HepG2 (cell line): ENCODE data around the gene CNTN5. TPM values are rescaled to one million over a fixed set of nuclear protein-coding genes. Genes with fewer than 3 reads are reported as not detected.

ENCODE experiments used
- CREM ChIP-seq, 2 experiments: sonication (generic) in 1 of 2; formaldehyde crosslinking in 1 of 2; IDR thresholded peaks; 2 replicates each; pipeline versions ENCODE4 v1.4.0 to v1.6.1; 2016 to 2020; ENCODE audit warnings: antibody characterized with exemption in 1 of 2, mild to moderate bottlenecking in 1 of 2, missing genetic modification reagents in 1 of 2
- FOSL2 ChIP-seq: sonication (generic); formaldehyde crosslinking; IDR thresholded peaks from 2 replicates; pipeline ENCODE4 v1.4.0; 2020; ENCODE audit warnings: missing genetic modification reagents
- GABPB1 ChIP-seq: IDR thresholded peaks from 2 replicates; pipeline ENCODE4 v1.6.1; 2016; ENCODE audit warnings: mild to moderate bottlenecking, missing genetic modification reagents, moderate library complexity, missing compliant biosample characterization
- GFI1 ChIP-seq: sonication (generic); formaldehyde crosslinking; IDR thresholded peaks from 2 replicates; pipeline ENCODE4 v1.5.0; 2020; ENCODE audit warnings: missing genetic modification reagents, mild to moderate bottlenecking, borderline replicate concordance
- KAT8 ChIP-seq: IDR thresholded peaks from 2 replicates; pipeline ENCODE4 v1.6.1; 2016; ENCODE audit warnings: missing genetic modification reagents, missing compliant biosample characterization
- KLF12 ChIP-seq: sonication (generic); formaldehyde crosslinking; IDR thresholded peaks from 2 replicates; pipeline ENCODE4 v1.4.0; 2020; ENCODE audit warnings: missing genetic modification reagents, borderline replicate concordance
- KMT2A ChIP-seq: sonication (generic); formaldehyde crosslinking; IDR thresholded peaks from 2 replicates; pipeline ENCODE4 v1.4.0; 2020; ENCODE audit warnings: missing genetic modification reagents
- MED13 ChIP-seq: sonication (generic); formaldehyde crosslinking; IDR thresholded peaks from 2 replicates; pipeline ENCODE4 v1.5.0; 2020; ENCODE audit warnings: missing genetic modification reagents
- PITX1 ChIP-seq: sonication (generic); formaldehyde crosslinking; IDR thresholded peaks from 2 replicates; pipeline ENCODE4 v1.5.1; 2020; ENCODE audit warnings: mild to moderate bottlenecking, missing genetic modification reagents
- RFX3 ChIP-seq: IDR thresholded peaks from 2 replicates; pipeline ENCODE4 v1.6.1; 2016; ENCODE audit warnings: missing biosample characterization, missing genetic modification reagents
- TBL1XR1 ChIP-seq: fragments of 150-350 bp; IDR thresholded peaks from 2 replicates; pipeline ENCODE4 v1.6.1; 2014; ENCODE audit warnings: borderline replicate concordance, low read length; ENCODE audit not compliant: partially characterized antibody
- TEAD3 ChIP-seq: optimal IDR thresholded peaks from 2 replicates; pipeline ENCODE3; 2016; ENCODE audit warnings: borderline replicate concordance
- ZFY ChIP-seq: sonication (generic); formaldehyde crosslinking; IDR thresholded peaks from 2 replicates; pipeline ENCODE4 v1.4.0; 2020; ENCODE audit warnings: missing genetic modification reagents
- ZNF296 ChIP-seq: sonication (generic); formaldehyde crosslinking; conservative IDR thresholded peaks from 2 replicates; pipeline ENCODE4 v1.5.0; 2020; ENCODE audit warnings: mild to moderate bottlenecking, missing genetic modification reagents
- ZNF557 ChIP-seq: sonication (generic); formaldehyde crosslinking; IDR thresholded peaks from 2 replicates; pipeline ENCODE4 v1.4.0; 2020; ENCODE audit warnings: missing genetic modification reagents
- ZNF644 ChIP-seq: IDR thresholded peaks from 2 replicates; pipeline ENCODE4 v1.6.1; 2016; ENCODE audit warnings: low read depth
- ZNF672 ChIP-seq: sonication (generic); formaldehyde crosslinking; IDR thresholded peaks from 2 replicates; pipeline ENCODE4 v1.8.1; 2022; ENCODE audit warnings: missing genetic modification reagents
- ZNF781 ChIP-seq: sonication (generic); formaldehyde crosslinking; IDR thresholded peaks from 2 replicates; pipeline ENCODE4 v1.5.1; 2020; ENCODE audit warnings: borderline replicate concordance, mild to moderate bottlenecking, missing genetic modification reagents; ENCODE audit errors: not compliant biosample characterization
- polyA plus RNA-seq, 8 experiments: library from polyadenylated mRNA; depleted of rRNA in 3 of 8; stranded (reverse) in 7 of 8; unstranded in 1 of 8; fragments of >200 nt; fragmentation: Illumina TruSeq in 4 of 8; extraction: Trizol in 4 of 8; gene quantifications; 2 replicates each; pipeline versions ENCODE4 v1.2.1 to v1.2.3, GENCODE V29; 2011 to 2016; ENCODE audit warnings: low read depth in 4 of 8, missing spikeins in 1 of 8, mixed read lengths in 1 of 8; ENCODE audit not compliant: insufficient read depth in 1 of 8
- total RNA-seq, 5 experiments: library from RNA; depleted of rRNA; stranded (reverse); fragments of >200 nt; fragmentation: Illumina TruSeq; extraction: Trizol; gene quantifications; 2 replicates each; pipeline ENCODE4 v1.2.3, GENCODE V29; 2016; ENCODE audit warnings: low read depth in 1 of 5
- TF ChIP-seq, protein P1 (sequence below): IDR thresholded peaks from 2 replicates; pipeline ENCODE4 v1.6.1; 2016; ENCODE audit warnings: control low read depth
- TF ChIP-seq, protein P2 (sequence below): sonication (generic); formaldehyde crosslinking; IDR thresholded peaks from 2 replicates; pipeline ENCODE4 v1.4.0; 2020; ENCODE audit warnings: missing genetic modification reagents
- TF ChIP-seq, protein P3 (sequence below): sonication (generic); formaldehyde crosslinking; IDR thresholded peaks from 2 replicates; pipeline ENCODE4 v1.4.0; 2020; ENCODE audit warnings: missing genetic modification reagents
- TF ChIP-seq, protein P4 (sequence below): sonication (generic); formaldehyde crosslinking; IDR thresholded peaks from 2 replicates; pipeline ENCODE4 v1.8.1; 2023; ENCODE audit warnings: mild to moderate bottlenecking, moderate library complexity, missing genetic modification reagents
- TF ChIP-seq, protein P5 (sequence below): sonication (generic); formaldehyde crosslinking; IDR thresholded peaks from 2 replicates; pipeline ENCODE4 v1.5.0; 2020; ENCODE audit warnings: missing genetic modification reagents
- TF ChIP-seq, protein P6 (sequence below): sonication (generic); formaldehyde crosslinking; IDR thresholded peaks from 2 replicates; pipeline ENCODE4 v1.4.0; 2020; ENCODE audit warnings: missing genetic modification reagents

Gene CNTN5
- total and polyA plus RNA-seq, 2 of the 13 experiments (the other 11 are each of a cell fraction or from before 2014, with no cell fraction given): not detected

DNA sequence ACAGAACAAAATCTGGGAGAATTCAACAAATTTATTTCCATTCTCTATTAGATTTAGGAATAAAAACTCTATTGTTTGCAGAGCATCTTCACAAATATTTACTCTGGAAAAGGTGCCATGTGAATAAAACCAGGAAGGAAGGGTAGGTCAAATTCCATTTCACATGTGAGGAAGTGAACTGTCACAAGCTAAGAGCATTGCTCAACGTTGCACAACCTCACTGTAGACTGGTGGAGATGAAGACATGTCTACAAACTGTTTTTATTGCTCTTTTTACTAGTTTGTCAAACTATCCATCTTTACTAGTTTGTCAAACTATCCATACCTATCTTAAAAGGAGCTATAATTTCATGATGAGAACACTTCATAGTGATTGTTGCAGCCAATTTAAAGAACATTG lies 236.4 kb downstream of the CNTN5 start (continued):
- no peak for TF ChIP-seq ZNF672 (CRISPR knock-in tag)
- 0 out of 2 replicates have a peak, but pooled peaks have one; percentile 17 for TF ChIP-seq CREM (IDR thresholded peaks at IDR 0.05)
- TF ChIP-seq CREM (CRISPR knock-in tag; IDR thresholded peaks at IDR 0.05): no peak
- TF ChIP-seq, protein P1, sequence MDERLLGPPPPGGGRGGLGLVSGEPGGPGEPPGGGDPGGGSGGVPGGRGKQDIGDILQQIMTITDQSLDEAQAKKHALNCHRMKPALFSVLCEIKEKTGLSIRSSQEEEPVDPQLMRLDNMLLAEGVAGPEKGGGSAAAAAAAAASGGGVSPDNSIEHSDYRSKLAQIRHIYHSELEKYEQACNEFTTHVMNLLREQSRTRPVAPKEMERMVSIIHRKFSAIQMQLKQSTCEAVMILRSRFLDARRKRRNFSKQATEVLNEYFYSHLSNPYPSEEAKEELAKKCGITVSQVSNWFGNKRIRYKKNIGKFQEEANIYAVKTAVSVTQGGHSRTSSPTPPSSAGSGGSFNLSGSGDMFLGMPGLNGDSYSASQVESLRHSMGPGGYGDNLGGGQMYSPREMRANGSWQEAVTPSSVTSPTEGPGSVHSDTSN: no peak
- no peak for TF ChIP-seq RFX3
- TF ChIP-seq PITX1 (CRISPR knock-in tag): no peak
- TF ChIP-seq KLF12 (CRISPR knock-in tag): no peak
- TF ChIP-seq ZNF644: peak; percentile 90
- TF ChIP-seq, protein P2, sequence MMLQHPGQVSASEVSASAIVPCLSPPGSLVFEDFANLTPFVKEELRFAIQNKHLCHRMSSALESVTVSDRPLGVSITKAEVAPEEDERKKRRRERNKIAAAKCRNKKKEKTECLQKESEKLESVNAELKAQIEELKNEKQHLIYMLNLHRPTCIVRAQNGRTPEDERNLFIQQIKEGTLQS (CRISPR knock-in tag): no peak
- no peak for TF ChIP-seq TEAD3 (CRISPR knock-in tag)
- TF ChIP-seq, protein P3, sequence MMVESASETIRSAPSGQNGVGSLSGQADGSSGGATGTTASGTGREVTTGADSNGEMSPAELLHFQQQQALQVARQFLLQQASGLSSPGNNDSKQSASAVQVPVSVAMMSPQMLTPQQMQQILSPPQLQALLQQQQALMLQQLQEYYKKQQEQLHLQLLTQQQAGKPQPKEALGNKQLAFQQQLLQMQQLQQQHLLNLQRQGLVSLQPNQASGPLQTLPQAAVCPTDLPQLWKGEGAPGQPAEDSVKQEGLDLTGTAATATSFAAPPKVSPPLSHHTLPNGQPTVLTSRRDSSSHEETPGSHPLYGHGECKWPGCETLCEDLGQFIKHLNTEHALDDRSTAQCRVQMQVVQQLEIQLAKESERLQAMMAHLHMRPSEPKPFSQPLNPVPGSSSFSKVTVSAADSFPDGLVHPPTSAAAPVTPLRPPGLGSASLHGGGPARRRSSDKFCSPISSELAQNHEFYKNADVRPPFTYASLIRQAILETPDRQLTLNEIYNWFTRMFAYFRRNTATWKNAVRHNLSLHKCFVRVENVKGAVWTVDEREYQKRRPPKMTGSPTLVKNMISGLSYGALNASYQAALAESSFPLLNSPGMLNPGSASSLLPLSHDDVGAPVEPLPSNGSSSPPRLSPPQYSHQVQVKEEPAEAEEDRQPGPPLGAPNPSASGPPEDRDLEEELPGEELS (CRISPR knock-in tag): 0 out of 2 replicates have a peak, but pooled peaks have one; percentile 28
- no peak for TF ChIP-seq KMT2A
- no peak for TF ChIP-seq GFI1 (CRISPR knock-in tag)
- TF ChIP-seq, protein P4, sequence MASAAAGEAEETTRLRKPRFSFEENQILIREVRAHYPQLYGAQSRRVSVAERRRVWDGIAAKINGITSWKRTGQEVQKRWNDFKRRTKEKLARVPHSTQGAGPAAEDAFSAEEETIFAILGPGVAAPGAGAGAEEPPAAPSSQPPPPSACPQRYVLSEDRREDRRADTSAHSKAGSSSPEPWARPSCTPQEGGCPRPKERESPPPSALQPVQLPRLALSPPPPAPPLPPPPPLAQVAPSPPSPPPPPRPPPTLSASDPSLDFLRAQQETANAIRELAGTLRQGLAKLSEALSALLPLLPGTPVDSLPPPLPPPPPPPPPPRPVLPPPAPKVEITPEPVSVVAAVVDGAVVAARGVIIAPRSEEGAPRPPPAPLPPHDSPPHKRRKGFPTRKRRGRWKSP: no peak
- TF ChIP-seq, protein P5, sequence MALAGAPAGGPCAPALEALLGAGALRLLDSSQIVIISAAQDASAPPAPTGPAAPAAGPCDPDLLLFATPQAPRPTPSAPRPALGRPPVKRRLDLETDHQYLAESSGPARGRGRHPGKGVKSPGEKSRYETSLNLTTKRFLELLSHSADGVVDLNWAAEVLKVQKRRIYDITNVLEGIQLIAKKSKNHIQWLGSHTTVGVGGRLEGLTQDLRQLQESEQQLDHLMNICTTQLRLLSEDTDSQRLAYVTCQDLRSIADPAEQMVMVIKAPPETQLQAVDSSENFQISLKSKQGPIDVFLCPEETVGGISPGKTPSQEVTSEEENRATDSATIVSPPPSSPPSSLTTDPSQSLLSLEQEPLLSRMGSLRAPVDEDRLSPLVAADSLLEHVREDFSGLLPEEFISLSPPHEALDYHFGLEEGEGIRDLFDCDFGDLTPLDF (CRISPR knock-in tag): no peak
- TF ChIP-seq ZNF781 (CRISPR knock-in tag): no peak
- TF ChIP-seq TBL1XR1: no peak
- no peak for TF ChIP-seq MED13 (CRISPR knock-in tag)
- no peak for TF ChIP-seq FOSL2 (CRISPR knock-in tag)
- TF ChIP-seq ZNF557: no peak
- peak; percentile 50; the same call in 1 of the 2 replicates for TF ChIP-seq GABPB1 (CRISPR knock-in tag)
- TF ChIP-seq ZNF296 (CRISPR knock-in tag): no peak
- TF ChIP-seq ZFY (CRISPR knock-in tag): no peak
- TF ChIP-seq, protein P6, sequence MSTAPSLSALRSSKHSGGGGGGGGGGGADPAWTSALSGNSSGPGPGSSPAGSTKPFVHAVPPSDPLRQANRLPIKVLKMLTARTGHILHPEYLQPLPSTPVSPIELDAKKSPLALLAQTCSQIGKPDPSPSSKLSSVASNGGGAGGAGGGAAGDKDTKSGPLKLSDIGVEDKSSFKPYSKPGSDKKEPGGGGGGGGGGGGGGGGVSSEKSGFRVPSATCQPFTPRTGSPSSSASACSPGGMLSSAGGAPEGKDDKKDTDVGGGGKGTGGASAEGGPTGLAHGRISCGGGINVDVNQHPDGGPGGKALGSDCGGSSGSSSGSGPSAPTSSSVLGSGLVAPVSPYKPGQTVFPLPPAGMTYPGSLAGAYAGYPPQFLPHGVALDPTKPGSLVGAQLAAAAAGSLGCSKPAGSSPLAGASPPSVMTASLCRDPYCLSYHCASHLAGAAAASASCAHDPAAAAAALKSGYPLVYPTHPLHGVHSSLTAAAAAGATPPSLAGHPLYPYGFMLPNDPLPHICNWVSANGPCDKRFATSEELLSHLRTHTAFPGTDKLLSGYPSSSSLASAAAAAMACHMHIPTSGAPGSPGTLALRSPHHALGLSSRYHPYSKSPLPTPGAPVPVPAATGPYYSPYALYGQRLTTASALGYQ (CRISPR knock-in tag): no peak
- TF ChIP-seq KAT8 (CRISPR knock-in tag): no peak
